Vagina (tissue), 2 donors: Measurements from ENCODE around the gene CNIH2.
"Not testable (repeated sequence)": the region's sequence is repeated elsewhere in the genome, so short reads cannot be mapped to it uniquely, and the experiment has no call there.

Experiments
- POLR2AphosphoS5 ChIP-seq, 2 donors: sonication (generic); formaldehyde crosslinking; IDR thresholded peaks; one replicate each; pipeline ENCODE4 v1.9.0; 2017; ENCODE audit warnings: antibody characterized with exemption in 2 of 2, mild to moderate bottlenecking in 2 of 2, low read depth in 1 of 2; ENCODE audit not compliant: insufficient read depth in 1 of 2
- TF ChIP-seq, protein P1 (sequence below), 3 experiments: fragments of 450-650 bp in 2 of 3; fragments of 200-600 bp in 1 of 3; sonication (generic) in 1 of 3; IDR thresholded peaks; one replicate each; pipeline ENCODE4 v1.5.1; 2017 to 2019; ENCODE audit warnings: antibody characterized with exemption in 3 of 3, mild to moderate bottlenecking in 2 of 3, moderate library complexity in 2 of 3

DNA sequence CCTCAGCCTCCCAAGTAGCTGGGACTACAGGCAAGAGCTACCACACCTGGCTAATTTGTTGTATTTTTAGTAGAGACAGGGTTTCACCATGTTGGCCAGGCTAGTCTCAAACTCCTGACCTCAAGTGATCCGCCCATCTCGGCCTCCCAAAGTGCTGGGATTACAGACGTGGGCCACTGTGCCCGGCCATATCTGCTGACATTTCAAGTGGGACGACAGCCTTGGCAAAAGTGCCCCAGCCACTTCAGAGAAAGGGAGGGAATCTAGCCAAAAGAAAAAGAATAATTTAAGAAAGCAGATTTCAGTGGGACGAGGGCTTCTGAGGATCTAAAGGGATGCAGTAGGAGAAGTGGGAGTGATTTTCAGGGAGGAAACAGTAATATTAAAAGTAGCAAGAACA, 24.9 kb upstream of the CNIH2 start:
- TF ChIP-seq POLR2AphosphoS5 (IDR thresholded peaks at IDR 0.05; ENCODE audit: insufficient read depth in 1 of 2, low read depth in 1 of 2) = not testable (repeated sequence)
- TF ChIP-seq, protein P1, sequence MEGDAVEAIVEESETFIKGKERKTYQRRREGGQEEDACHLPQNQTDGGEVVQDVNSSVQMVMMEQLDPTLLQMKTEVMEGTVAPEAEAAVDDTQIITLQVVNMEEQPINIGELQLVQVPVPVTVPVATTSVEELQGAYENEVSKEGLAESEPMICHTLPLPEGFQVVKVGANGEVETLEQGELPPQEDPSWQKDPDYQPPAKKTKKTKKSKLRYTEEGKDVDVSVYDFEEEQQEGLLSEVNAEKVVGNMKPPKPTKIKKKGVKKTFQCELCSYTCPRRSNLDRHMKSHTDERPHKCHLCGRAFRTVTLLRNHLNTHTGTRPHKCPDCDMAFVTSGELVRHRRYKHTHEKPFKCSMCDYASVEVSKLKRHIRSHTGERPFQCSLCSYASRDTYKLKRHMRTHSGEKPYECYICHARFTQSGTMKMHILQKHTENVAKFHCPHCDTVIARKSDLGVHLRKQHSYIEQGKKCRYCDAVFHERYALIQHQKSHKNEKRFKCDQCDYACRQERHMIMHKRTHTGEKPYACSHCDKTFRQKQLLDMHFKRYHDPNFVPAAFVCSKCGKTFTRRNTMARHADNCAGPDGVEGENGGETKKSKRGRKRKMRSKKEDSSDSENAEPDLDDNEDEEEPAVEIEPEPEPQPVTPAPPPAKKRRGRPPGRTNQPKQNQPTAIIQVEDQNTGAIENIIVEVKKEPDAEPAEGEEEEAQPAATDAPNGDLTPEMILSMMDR (IDR thresholded peaks at IDR 0.05) = not testable (repeated sequence)
